Neuronal stem cell (in vitro differentiated cells): ENCODE measurements around the gene CDC42EP3.
A peak's percentile ranks its signal among the peaks of the same experiment; 100 is the strongest.

Experiments used
- DNase-seq: peaks from one replicate; pipeline ENCODE4 v3.0.0-alpha.2; 2013; ENCODE audit warnings: low spot score
- H2AFZ ChIP-seq: one replicate; pipeline ENCODE4 v1.6.1; 2013; ENCODE audit warnings: mild to moderate bottlenecking, low read length, inconsistent platforms
- H2AK5ac ChIP-seq: 2 replicates; pipeline ENCODE4 v1.6.1; 2013; ENCODE audit warnings: low read depth, mild to moderate bottlenecking, inconsistent platforms, low read length, moderate library complexity, mixed read lengths
- H2BK120ac ChIP-seq: 2 replicates; pipeline ENCODE4 v1.6.1; 2013; ENCODE audit warnings: low read depth, mild to moderate bottlenecking, inconsistent platforms, low read length, moderate library complexity, mixed read lengths
- H2BK12ac ChIP-seq: one replicate; pipeline ENCODE4 v1.6.1; 2013; ENCODE audit warnings: low read length, inconsistent platforms
- H2BK15ac ChIP-seq: 2 replicates; pipeline ENCODE4 v1.6.1; 2013; ENCODE audit warnings: mild to moderate bottlenecking, low read length, inconsistent platforms, mixed read lengths
- H2BK5ac ChIP-seq: one replicate; pipeline ENCODE4 v1.6.1; 2013; ENCODE audit warnings: inconsistent platforms, mild to moderate bottlenecking, low read length, moderate library complexity
- H3K14ac ChIP-seq: one replicate; pipeline ENCODE4 v1.6.1; 2013; ENCODE audit warnings: low read length, inconsistent platforms
- H3K18ac ChIP-seq: 2 replicates; pipeline ENCODE4 v1.6.1; 2013; ENCODE audit warnings: low read length, inconsistent platforms
- H3K23ac ChIP-seq: 2 replicates; pipeline ENCODE4 v1.6.1; 2013; ENCODE audit warnings: low read depth, mild to moderate bottlenecking, mixed read lengths, low read length, inconsistent platforms; ENCODE audit not compliant: poor library complexity
- H3K27ac ChIP-seq: replicated peaks from 3 replicates; pipeline ENCODE4 v1.5.1; 2013; ENCODE audit warnings: low read length, inconsistent platforms
- H3K27me3 ChIP-seq, 3 experiments: 2 replicates each; pipeline ENCODE4 v1.6.1; 2013; ENCODE audit warnings: low read length in 3 of 3, mild to moderate bottlenecking in 2 of 3, inconsistent platforms in 1 of 3, low read depth in 1 of 3, mixed read lengths in 1 of 3, moderate library complexity in 1 of 3; ENCODE audit not compliant: control insufficient read depth in 3 of 3, insufficient read depth in 3 of 3
- H3K36me3 ChIP-seq, 2 donors: replicated peaks in 1 of 2; 2 replicates each; pipeline ENCODE4 v1.6.1; 2013; ENCODE audit warnings: low read length in 2 of 2; ENCODE audit not compliant: control insufficient read depth in 2 of 2, insufficient read depth in 2 of 2
- H3K4ac ChIP-seq: 2 replicates; pipeline ENCODE4 v1.6.1; 2013; ENCODE audit warnings: inconsistent platforms, mild to moderate bottlenecking, low read length, moderate library complexity
- H3K4me1 ChIP-seq, 2 donors: 1 replicate in 1 of 2; 2 replicates in 1 of 2; pipeline ENCODE4 v1.6.1; 2013; ENCODE audit warnings: low read length in 2 of 2, low read depth in 1 of 2; ENCODE audit not compliant: control insufficient read depth in 2 of 2, insufficient read depth in 1 of 2
- H3K4me2 ChIP-seq: one replicate; pipeline ENCODE4 v1.6.1; 2013; ENCODE audit warnings: mild to moderate bottlenecking, low read length, inconsistent platforms; ENCODE audit not compliant: insufficient read depth, poor library complexity, severe bottlenecking
- H3K4me3 ChIP-seq, 2 donors: 2 replicates each; pipeline ENCODE4 v1.5.1; 2013; ENCODE audit warnings: low read length in 2 of 2, mild to moderate bottlenecking in 2 of 2, inconsistent platforms in 1 of 2, moderate library complexity in 1 of 2
- H3K79me1 ChIP-seq: one replicate; pipeline ENCODE4 v1.6.1; 2013; ENCODE audit warnings: low read depth, mild to moderate bottlenecking, inconsistent platforms, low read length, moderate library complexity
- H3K9ac ChIP-seq: one replicate; pipeline ENCODE4 v1.6.1; 2013; ENCODE audit warnings: mild to moderate bottlenecking, low read depth, low read length, inconsistent platforms; ENCODE audit not compliant: poor library complexity
- H3K9me3 ChIP-seq, 2 donors: replicated peaks in 1 of 2; 2 replicates each; pipeline versions ENCODE3 to v1.6.1; 2013; ENCODE audit warnings: low read length in 2 of 2, mild to moderate bottlenecking in 2 of 2, inconsistent platforms in 1 of 2, low read depth in 1 of 2, mixed read lengths in 1 of 2, moderate library complexity in 1 of 2; ENCODE audit not compliant: control insufficient read depth in 2 of 2, insufficient read depth in 1 of 2
- H4K8ac ChIP-seq: one replicate; pipeline ENCODE4 v1.6.1; 2013; ENCODE audit warnings: low read depth, mild to moderate bottlenecking, inconsistent platforms, low read length, moderate library complexity
- H4K91ac ChIP-seq: one replicate; pipeline ENCODE4 v1.6.1; 2013; ENCODE audit warnings: low read length, low read depth, mild to moderate bottlenecking, inconsistent platforms; ENCODE audit not compliant: poor library complexity
- WGBS, 2 donors: extraction: QIAGEN DNeasy Blood & Tissue Kit; methylation state at CpG; one replicate each; pipeline ENCODE4 v1.1.7; 2013; ENCODE audit warnings: missing lambda C conversion rate in 2 of 2, mixed read lengths in 1 of 2; ENCODE audit not compliant: insufficient read length in 2 of 2, insufficient replicate concordance in 1 of 2; ENCODE audit errors: extremely low coverage in 2 of 2; 5-methylcytosine and 5-hydroxymethylcytosine counted together

Gene CDC42EP3

DNA sequence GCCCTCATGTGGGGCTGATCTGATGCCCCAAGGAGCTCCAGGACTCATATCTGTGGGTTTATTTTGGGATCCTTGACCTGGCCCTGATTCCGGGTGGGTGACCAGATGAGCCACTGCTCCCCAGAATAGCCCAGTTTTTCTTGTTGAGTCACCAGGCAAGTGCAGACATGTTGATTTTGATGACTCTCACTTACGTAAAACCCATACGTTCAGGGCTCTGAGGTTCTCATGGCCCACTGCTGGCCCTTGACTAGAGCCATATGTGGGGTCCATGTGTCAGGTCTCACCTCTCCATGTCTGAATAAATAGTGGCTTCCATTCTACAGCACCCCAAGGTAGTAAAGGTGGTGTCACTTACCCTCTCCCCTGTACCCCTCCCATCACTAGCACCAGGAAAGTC is 41.9 kb downstream of the CDC42EP3 start:
- H2BK5ac ChIP-seq: no peak overlapping the region
- no peaks in the 10 kb centered on the region for H3K9me3 ChIP-seq
- H2BK12ac ChIP-seq: no peak overlapping the region
- no peak overlapping the region for H4K91ac ChIP-seq
- H3K4me3 ChIP-seq: no peak overlapping the region
- H4K8ac ChIP-seq: no peak overlapping the region
- no peaks in the 10 kb centered on the region for H3K27me3 ChIP-seq
- H2BK15ac ChIP-seq: no peak overlapping the region
- peaks cover 4 to 7% of the 10 kb centered on the region in 2 donors for H3K4me1 ChIP-seq
- no peak overlapping the region for H3K4me2 ChIP-seq
- H3K4ac ChIP-seq: no peak overlapping the region
- no peak overlapping the region for H2AFZ ChIP-seq
- no peak overlapping the region for H2BK120ac ChIP-seq
- no peaks in the 10 kb centered on the region for H3K36me3 ChIP-seq
- WGBS, 2 donors: no CpG with 5 or more reads among the region's 3 CpGs
- H3K14ac ChIP-seq: no peak overlapping the region
- no peak overlapping the region for H3K23ac ChIP-seq
- no peak overlapping the region for H3K27ac ChIP-seq
- no peak for DNase-seq
- H3K79me1 ChIP-seq: no peaks in the 10 kb centered on the region
- no peak overlapping the region for H3K9ac ChIP-seq
- H3K18ac ChIP-seq: no peak overlapping the region
- H2AK5ac ChIP-seq: no peak overlapping the region

DNA sequence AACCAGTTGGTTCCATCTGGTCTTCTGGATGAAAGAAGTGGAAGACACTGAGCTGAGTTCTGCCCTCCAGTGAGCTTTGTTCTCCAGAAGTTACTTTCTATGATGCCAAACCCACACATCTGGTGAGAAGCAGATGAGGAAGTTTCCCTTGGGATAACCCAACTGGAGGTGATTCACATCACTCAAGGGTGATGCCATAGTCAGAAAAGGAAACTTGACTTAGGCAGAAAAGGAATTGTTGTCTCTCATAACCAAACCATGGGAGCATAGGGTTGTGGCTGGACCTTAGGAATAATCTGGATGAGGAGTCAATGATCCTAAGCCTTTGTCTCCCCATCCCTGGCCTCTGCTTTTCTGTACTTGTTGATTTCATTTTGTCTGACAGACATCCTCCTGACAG is 43.7 kb downstream of the CDC42EP3 start:
- Histone ChIP-seq H2AFZ (no peak overlapping the region), H2BK5ac (no peak overlapping the region), H4K8ac (no peak overlapping the region), H3K4me1 (peaks cover 4% of the 10 kb centered on the region in 2 donors), H3K27ac (no peak overlapping the region), H3K9ac (no peak overlapping the region), H2BK15ac (no peak overlapping the region), H4K91ac (no peak overlapping the region), H3K18ac (no peak overlapping the region), H3K79me1 (no peaks in the 10 kb centered on the region), H3K4me2 (no peak overlapping the region), H2BK120ac (no peak overlapping the region), H3K9me3 (peaks cover 0 to under 1% of the 10 kb centered on the region in 2 donors), H2BK12ac (no peak overlapping the region), H3K23ac (no peak overlapping the region), H3K27me3 (no peaks in the 10 kb centered on the region), H3K14ac (no peak overlapping the region), H3K4ac (no peak overlapping the region), H3K36me3 (no peaks in the 10 kb centered on the region), H2AK5ac (no peak overlapping the region), H3K4me3 (no peak overlapping the region)
- no peak for DNase-seq

DNA sequence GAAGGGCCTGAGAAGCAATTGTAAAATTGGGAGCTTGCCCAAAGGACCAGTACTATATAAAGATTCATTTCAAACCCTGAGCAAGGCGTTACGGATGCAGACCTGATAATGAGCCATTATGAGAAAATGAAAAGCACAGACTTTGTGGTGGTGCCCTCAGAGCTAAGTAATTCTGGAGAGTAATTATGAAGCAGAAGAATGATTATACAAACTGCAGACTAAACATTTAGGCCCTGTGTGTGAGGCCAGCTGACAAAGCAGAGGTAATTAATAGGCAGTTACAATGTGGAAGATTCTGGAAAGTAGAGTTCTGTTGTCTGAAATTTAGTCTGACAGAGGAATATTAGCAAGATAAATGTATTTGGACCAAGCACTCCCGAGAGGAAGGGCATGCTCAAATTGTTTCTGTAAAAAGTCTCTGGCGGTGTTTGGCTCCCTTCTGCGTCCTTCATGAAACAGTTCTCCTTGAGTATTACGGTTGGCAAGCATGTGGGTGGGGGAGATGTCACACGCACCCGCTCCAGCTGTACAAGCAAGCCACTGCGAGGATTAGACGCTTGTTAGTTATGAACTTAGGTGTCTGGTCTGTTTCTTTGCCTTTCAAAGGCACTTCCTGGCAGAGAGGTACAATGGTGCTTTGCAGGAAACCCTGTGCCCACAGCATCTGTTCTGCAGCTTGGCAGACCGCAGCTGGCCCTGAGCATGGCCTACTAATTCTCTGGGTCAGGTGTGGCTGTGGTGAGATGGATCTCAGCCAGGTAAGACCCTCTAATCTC is 45.5 kb downstream of the CDC42EP3 start:
- Histone ChIP-seq H3K9ac (no peak overlapping the region), H3K79me1 (no peaks in the 10 kb centered on the region), H2BK5ac (no peak overlapping the region), H3K36me3 (no peaks in the 10 kb centered on the region), H3K4me1 (no peaks in the 10 kb centered on the region), H3K4me2 (no peak overlapping the region), H3K23ac (no peak overlapping the region), H2BK12ac (no peak overlapping the region), H2AK5ac (no peak overlapping the region), H3K14ac (no peak overlapping the region), H2BK120ac (no peak overlapping the region), H2BK15ac (no peak overlapping the region), H4K91ac (no peak overlapping the region), H3K4me3 (no peak overlapping the region), H3K4ac (no peak overlapping the region), H4K8ac (no peak overlapping the region), H3K9me3 (peaks cover 0 to 4% of the 10 kb centered on the region in 2 donors), H3K27ac (no peak overlapping the region), H3K27me3 (no peaks in the 10 kb centered on the region), H3K18ac (no peak overlapping the region), H2AFZ (peak overlapping the region; percentile 11)
- WGBS, 2 donors: no CpG with 5 or more reads among the region's 11 CpGs
- DNase-seq: no peak

DNA sequence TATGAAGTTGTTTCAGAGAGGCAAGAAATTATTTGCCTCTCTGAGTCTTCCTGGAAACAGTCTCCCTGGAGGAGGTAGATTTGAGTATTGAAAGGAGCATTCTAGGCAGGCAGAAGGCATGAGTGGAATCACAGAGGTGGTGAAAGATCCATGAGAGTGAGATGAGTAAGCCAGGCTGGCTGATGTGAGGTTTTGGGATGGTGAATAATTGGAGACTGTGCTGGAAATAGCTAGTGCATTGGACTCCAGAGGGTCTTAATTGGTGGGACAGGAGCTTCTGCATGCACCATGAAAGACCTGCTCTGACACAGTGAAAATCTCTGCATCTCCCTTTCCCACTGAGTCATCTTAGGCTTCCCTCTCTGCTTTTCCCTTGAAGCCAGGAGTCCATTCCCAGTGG is 46.3 kb downstream of the CDC42EP3 start:
- no peak overlapping the region for H3K27ac ChIP-seq
- H3K27me3 ChIP-seq: no peaks in the 10 kb centered on the region
- no peak for DNase-seq

More for the DNA sequence above, 46.3 kb downstream of the CDC42EP3 start:
- no peak overlapping the region for H3K18ac ChIP-seq
- H3K79me1 ChIP-seq: no peaks in the 10 kb centered on the region
- H4K91ac ChIP-seq: no peak overlapping the region
- no peak overlapping the region for H4K8ac ChIP-seq
- H3K23ac ChIP-seq: no peak overlapping the region
- H2BK120ac ChIP-seq: no peak overlapping the region
- H3K4me3 ChIP-seq: no peak overlapping the region
- H3K4me1 ChIP-seq: no peaks in the 10 kb centered on the region
- no peak overlapping the region for H3K4ac ChIP-seq
- H3K9me3 ChIP-seq: peaks cover 0 to 4% of the 10 kb centered on the region in 2 donors
- no peak overlapping the region for H2BK12ac ChIP-seq
- no peaks in the 10 kb centered on the region for H3K36me3 ChIP-seq
- peak overlapping the region; percentile 4 for H2AFZ ChIP-seq
- no peak overlapping the region for H2BK5ac ChIP-seq
- H2AK5ac ChIP-seq: no peak overlapping the region
- H3K9ac ChIP-seq: no peak overlapping the region
- H3K14ac ChIP-seq: no peak overlapping the region
- H2BK15ac ChIP-seq: no peak overlapping the region
- H3K4me2 ChIP-seq: no peak overlapping the region
